GM18867 (cell line): ENCODE measurements around the gene PPT2.

ENCODE experiments used
- ATAC-seq: cut with Tn5 transposase; IDR thresholded peaks from one replicate; pipeline ENCODE4 v1.9.1; 2021; ENCODE audit warnings: mild to moderate bottlenecking, moderate library complexity; ENCODE audit not compliant: unreplicated experiment

PPT2 gene, protein sequence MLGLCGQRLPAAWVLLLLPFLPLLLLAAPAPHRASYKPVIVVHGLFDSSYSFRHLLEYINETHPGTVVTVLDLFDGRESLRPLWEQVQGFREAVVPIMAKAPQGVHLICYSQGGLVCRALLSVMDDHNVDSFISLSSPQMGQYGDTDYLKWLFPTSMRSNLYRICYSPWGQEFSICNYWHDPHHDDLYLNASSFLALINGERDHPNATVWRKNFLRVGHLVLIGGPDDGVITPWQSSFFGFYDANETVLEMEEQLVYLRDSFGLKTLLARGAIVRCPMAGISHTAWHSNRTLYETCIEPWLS

DNA sequence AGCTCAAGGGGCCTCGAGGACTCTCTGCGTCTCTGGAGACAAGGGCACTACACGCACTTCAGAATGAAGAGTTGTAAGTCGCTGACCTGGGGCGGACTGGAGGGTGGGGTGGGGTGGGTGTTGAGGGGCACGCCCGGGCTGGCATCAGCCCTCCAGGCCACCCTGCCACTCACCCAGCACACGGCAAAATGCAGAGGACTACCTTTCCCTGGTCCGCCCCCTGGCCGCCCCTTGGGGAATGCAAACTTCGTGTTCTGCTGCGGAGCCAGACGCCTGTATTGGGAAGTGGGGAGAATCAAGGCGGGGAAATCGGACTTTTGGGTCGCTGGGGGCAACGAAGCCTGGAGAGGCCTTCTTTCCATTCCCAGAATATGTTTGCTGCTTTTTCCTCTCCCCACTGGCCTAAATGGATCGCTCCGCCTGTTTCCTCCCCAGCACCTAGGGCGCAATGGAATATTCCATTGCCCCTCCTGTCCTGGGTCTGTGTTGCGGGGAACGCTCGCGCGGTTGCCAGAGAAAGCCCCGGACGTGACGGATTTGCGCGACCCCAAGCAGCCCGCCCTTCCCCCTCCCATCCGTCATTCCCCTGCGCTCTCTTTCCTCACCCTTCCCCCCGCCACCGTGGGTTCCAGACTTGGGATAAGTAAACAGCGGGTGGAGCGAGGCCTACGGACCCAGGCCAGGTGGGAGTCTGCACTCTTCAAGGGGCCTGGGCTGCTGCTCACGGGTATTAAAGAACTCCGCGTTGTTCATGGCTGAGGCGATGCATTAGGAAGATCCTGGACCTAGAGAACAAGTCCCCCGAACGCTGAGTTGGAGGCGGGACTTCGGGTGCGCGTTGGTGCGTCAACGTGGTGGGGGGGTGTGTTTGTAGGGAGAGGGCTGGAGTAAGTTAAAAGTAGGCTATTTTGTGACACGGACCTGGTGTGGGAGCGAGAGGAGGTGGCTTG, at the start of gene PPT2:
Gene PPT2, plus strand, starts transcription at position 578 of the 950 bp plus-strand sequence. CDS start 454 bp downstream, outside the sequence.
- peak; percentile 20 for ATAC-seq

DNA sequence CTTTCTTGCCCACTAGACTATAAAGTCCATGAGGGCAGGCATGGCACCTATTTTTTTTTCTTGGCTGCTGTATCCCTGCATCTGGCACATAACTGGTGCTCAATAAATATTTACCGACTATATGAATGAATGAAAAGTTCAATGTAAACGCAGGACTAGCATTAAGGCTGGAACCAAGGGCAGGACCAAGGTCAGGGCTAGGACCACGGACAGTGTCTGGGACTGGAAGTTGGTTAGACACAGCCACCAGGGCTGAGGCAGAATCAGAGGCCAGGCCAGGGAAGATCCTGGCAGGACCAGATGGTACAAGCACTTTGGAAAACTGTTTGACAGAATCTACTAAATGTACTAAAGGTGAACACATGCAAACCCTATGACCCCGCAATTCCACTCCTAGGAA, 48.5 kb upstream of the PPT2 start:
- ATAC-seq, result no peak

DNA sequence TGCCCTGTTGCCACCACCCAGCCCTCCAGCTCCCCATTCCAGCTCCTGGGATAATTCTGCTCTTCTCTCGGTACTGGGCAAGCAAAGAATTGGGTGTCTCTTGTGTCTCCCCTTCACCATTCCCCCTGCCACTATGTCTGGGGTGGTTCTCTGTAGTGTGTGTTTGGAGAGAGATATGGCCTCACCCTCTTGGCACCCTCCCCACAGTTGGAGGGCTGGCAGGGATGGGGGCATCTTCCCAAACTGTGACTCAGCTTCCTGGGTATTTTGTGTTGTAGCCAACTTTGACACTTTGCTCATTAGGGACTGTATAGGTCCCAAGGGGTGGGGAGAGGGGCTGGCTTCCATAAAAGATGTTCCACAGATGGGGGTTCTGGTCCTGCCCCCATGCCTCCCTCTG, 46.5 kb upstream of the PPT2 start:
- no peak for ATAC-seq

DNA sequence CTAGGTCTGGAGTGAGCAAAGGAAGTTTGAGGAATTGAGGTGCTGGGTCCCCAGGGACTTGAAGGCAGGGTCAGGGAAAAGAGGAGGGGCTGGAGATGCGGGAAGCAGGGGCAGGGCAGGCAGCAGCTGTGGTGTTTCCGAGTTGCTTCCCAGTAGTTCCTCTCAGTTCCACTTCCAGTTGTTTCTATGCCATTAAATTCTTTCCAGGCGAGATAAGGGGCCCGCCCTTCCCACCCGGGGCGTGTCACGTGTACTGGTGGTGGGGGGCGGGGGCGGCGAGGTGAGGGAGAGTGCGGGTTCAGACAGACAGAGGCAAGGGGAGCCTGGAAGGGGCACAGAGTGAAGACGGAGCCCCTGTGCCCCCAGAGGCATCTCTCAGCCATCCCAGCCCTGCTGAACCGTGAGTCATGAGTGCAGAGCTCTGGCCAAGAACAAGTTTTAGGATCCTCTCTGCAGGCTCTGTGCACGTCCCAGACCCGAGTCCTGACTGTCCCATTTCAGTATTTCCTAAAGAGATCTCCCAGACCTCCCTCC, 45.8 kb upstream of the PPT2 start:
- ATAC-seq, result no peak

DNA sequence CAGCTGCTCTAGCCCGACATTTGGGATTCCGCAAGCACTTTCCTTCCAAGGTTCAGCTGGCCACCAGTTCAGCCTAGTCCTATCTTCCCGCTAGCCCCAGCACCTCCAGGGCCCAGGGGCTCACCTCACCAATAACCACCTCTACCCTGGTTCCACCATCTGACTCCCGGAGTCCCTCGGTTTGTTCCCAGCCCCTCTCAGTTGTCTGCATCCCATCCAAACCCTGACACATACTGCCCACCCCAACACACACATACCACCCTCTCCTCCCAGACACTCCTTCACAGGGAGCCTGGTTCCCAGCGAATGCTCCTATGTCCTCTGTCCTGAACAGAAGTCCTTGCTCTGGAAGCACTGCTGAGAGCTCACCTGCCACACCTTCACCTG, 45.2 kb upstream of the PPT2 start:
- no peak for ATAC-seq

DNA sequence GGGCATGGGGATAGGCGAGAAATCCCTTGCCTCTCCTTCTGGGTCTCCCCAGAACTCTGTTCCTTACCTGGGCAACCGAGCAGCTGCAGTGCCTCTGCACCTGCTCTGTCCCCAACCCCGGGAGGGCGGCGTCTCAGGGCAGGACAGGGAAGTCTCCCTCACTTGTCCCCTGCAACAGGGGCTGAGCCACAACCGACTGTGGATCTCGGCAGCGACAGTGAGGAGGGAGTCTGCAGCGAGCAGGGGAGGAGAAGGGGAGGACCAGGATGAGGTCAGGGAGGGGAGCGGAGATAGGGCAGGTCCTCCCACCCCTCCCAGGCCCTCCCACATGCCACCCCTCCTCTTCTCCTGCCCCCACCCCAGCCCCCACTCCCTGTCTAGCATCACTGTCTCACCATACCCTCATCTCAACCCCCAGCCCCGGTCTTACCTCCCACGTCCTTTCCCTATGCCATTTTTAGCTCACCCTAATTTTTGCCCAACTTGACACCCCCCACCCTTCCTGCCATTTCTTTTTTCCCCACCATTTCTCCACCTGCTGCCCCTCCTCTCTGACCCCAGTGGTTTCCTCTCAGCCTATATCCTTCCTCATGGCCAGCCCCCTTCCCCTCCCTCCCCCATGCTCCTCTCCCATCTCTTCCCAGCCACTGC, 44.7 kb upstream of the PPT2 start, which contains the start of gene TNXB:
Gene TNXB, minus strand, starts transcription at position 225 of the 651 bp plus-strand sequence. CDS start 11,140 bp downstream, outside the sequence.
- no peak for ATAC-seq

DNA sequence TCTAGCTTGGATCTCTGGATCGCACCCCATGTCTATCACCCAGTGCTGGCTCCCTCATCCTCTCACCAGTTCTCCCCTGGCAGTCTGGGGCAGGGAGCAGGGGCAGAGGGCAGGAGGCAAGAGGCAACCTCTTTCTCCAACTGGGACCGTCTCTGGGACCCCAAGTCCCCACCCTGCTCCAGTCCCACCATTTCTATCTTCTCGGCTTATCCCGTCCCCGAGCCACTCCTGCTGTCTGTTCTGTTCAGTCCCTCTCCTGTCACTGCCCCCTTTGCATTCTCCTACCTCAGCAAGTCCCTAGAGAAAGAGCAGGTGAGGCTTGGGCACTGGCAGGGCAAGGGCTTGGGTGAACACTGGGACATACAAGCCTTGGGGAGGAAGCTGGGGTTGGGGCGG, 44.2 kb upstream of the PPT2 start:
- no peak for ATAC-seq

DNA sequence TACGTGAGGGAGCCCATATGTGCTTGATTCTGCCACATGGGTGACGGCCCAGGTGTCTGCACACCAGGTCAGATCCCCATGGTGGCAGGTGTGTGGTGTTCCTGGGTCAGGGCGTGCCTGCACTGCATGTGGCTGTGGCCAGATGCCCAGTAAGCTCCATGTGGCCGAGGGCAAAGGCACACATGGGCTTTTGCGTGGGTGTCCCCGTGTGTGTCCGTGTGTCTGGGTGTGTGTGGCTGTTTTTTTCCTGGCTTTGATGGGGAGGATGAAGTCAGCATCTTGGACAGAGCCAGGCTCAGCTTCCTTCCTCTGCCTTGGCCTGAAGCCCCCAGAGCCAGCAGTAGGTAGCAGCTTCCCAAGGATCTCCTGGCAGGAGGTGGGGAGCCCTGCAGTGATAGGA, 43.3 kb upstream of the PPT2 start:
- ATAC-seq, result no peak

DNA sequence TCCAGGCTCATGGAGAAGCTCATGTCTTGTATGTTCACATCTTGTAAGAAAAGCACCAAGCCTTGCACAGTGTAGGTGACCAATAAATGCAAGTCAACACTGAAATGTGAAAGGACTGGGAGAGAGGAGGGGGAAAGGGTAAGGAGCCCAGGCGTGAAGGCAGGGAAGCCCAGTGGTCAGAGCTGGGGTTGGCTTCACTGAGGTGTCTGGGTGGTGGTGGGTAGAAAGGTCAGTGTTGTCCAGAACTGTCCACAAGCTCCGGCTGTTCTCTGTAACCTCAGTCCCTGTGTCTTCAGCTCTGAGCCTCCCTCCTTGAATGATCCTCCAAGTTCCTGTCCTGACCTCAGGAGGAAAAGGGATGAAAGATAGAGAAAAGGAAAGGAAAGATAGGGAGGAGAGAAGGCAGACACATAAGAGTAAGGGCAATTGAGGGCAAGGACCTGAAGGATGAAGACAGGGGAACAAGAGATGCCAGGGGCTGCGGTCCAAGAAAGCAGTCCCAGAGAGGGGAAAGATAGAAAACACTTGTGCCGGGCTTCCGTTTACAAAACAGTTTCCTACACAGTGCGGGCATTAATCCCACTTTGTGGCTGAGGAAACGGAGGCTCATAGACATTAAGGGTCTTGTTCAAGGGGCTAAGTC, 42.4 kb upstream of the PPT2 start:
- ATAC-seq, result no peak

DNA sequence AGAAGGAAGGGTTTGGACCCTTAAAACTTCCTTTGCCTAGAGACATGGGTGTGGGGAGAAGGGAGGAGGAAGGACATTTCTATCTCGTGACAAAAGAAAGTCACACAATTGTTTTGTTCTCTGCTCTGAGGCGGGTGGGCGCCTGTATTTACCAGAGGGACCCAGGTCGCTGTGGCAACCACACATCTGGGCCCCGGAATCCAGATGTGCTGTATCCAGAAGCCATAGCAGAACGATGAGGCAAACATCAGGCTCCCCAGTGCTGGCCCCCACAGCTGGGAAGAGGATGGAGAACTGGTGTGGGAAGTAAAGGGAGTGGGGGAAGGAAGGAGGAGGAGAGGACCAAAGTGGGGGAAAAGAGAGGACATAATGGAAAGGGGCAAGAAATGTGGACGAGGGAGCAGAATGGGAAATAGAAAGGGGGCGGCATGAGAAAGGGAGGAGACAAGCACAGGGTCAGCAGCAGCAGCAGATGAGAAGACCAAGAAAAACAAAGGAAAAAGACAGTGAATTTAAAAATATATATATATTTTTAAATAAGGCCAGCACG, 41.4 kb upstream of the PPT2 start:
- ATAC-seq, result no peak

DNA sequence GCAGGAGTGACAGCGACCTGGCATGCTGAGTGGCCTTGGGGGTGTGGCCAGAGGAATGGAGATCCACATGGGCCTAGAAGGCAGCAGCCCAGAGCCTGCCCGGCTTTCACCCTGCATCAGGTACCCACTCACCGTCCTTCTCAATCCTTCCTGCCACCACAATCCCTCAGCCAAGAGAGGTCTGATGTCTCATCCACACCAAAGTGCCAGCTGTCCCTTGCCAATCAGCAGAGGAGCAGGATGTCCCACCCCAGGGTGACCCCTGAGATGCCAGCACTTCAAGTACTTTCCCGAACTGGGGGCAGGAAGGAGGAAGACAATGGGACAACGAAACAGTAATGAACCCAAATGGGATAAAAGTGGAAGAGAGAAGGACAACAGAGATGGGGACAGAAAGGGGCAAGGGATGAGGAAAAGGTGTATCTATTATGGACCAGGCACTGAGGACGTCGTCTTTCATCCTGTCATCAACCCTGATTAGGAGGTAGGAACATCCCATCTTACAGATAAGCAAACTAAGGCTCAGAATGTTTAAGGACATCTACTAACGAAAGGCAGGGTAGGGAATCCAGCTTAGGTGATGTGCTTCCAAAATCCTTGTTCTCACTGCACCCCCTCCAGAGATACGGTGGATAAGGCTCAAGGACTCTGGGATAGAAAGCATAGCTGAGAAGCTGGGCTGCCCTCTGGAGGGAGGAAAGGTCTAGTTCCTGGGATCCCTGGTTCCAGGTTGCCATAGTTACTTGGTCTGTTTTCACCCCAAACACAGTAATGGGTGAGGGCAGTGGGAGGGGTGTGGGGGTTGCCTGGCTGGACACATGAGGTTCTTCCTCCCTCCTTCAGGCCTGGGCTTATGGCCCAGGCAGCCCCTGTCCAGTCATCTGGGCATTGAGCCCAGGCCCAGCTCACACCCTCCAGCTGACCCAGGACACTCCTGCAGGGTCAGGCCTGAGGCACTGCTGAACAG, 40.3 kb upstream of the PPT2 start:
- ATAC-seq, result no peak

DNA sequence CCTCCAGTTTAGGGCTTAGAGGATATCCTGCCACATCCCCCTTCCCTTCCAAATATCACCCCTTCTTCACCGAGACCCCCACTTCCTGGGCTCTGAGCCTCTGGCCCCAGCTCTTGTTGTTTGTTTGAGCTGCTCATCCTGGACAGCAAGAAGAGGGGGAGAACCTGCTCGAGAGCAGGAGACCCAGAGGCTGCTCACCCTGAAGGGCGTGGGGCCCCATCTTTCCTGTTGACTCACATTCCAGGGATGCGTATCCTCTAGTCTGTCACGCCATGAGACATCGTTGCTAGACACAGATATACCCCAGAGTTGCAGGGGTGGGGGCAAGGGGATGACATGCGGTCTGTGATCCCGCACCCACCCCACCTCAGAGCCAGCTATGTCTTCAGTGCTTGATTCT, 39.1 kb upstream of the PPT2 start:
- ATAC-seq, result no peak

DNA sequence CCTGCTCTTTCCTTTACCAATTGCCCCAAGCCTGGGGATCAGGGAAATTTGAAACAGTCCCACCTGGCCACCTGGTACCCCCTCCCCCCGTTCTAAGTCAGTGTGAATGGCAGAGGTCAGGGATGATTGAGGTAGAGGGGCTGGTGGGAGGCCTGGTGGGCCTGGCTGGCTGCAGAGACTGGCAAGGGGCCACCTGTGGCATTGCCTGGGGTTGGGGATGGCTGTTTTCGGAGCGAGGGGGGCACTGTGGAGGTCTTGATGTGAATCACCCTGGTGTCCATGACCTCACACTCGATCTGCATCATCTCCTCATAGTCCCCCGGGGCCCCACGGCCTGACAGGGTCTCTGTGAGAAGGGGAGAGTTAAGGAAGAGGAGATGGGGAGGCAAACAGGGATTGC, 38.3 kb upstream of the PPT2 start:
- ATAC-seq, result no peak

DNA sequence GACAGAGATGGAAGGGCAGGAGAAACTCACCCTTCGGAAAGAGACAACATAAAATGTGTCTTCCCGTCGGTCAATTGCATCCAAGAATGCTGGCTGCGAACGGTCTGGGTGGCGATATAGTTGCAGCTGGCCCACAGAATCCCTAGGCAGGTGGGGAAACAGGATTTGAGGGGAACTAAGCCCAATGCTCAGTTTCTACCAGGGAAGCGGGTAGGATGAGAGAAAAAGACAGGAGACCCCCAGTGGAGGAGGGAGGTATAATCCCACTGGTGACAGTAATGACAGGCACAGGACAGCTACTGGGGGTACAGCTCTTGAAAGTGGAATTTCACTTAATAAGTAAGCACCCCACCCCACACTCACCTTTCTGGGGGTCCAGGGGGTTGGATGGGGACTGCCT, 37.3 kb upstream of the PPT2 start:
- ATAC-seq, result no peak

DNA sequence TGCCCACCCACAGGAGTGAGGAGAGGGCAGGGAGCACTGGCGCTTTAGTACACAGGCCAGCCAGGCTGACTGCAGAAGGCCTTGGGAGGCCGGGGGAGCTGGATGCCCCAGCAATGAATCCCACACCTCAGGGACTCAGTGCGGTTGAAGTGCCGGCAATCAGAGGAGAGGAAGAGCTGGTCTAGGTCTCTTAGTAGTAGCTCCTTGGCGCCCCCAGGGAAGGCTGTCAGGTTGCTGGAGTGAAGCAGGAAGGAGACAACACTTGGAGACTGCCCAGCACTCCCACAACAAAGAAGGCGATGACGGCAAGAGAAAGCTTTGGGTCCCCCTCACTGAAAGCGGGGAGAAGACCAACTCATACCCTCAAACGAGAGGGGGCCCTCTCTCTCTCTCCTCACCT, 36.5 kb upstream of the PPT2 start:
- ATAC-seq, result no peak

DNA sequence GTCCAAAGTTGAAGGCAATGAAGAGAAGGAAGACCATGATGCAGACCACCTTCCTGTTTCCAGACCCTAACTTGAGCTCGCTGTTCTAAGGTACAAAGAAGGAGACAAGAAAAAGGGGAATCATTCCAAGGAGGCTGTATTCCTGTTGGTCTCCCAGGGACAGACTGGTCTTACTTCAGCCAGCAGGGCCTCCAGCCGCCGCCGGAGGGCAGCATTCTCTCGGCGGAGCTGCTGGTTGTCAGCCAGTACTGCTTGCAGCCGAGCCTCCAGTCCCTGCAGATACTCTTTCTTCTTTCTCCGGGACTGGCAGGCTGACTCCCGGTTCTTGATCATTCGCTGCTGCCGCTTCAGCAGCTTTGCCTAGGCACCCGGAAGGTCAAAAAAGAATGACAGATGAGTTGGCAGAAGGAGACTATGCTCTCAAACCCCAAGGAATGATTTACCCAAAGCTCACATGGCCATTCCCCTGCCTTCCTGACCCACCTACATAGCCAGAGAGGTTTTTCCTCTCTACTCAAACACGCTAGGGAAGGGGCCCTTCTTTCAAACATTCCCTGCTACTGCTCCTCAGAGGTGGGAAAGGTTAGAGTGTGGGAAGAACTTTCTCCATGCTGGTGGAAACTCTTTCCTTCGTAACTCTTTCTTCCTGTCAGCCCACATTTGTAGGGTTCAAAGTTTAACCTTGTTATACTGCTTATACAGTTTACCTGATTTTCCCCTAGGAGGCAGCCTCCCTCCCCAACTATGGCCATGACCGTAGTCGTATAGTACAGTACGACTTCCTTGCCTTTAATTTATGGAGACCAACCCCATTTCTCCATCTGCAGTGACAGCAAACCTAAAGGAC, 34.9 kb upstream of the PPT2 start:
- no peak for ATAC-seq

DNA sequence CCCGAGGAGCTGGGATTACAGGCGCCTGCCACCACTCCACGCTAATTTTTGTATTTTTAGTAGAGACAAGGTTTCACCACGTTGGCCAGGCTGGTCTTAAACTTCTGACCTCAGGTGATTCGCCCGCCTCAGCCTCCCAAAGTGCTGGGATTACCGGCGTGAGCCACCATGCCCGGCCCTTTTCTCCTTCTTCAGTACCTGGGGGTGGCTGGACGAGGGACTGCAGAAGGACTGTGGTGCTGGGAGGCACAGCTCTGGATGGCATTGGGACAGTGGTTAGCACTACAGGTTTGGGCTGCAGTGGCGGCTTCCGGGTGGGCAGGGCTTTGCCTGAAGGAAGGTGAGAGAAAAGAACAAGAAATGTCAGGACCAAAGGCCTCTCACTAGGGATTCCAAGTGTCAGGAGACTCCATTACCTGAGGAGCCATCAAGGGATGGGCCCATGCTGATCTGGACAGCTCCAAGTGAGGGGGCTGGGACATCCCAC, 33.3 kb upstream of the PPT2 start:
- no peak for ATAC-seq

DNA sequence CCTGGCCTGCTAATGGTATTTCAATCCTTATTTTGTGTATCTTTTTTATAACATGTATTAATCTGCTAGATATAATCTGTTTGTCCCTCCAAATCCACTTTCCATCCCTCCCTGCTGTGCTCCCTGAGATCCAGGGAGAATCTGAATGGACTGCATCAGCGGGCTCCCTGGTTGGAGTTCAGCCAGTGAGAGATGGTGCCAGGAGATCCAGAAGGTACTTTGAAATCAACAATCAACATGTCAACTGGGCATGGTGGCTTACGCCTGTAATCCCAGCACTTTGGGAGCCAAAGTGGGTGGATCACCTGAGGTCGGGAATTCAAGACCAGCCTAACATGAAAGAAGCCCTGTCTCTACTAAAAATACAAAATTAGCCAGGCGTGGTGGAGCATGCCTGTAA, 30.3 kb upstream of the PPT2 start:
- no peak for ATAC-seq
